Endothelial cell of umbilical vein (primary cell): ENCODE measurements around the gene KLRG1. TPM values are rescaled to one million over a fixed set of nuclear protein-coding genes. Genes with fewer than 3 reads are reported as not detected.

Source experiments
- BruUV-seq: library from RNA; stranded (reverse); fragments of 400-500 nt; replicated peaks from 2 replicates; lab custom pipeline; 2021; lab: Mats Ljungman, UMichigan
- CTCF ChIA-PET: fragments of 300-600, 350-600 bp; sonication (Branson Sonifier 250); formaldehyde crosslinking; loops from one replicate; lab custom pipeline; 2021; ENCODE audit warnings: antibody characterized with exemption, inconsistent platforms; lab: Charles Lee
- POLR2A ChIA-PET: fragments of 300-600, 350-600 bp; sonication (Branson Sonifier 250); formaldehyde crosslinking; loops from one replicate; lab custom pipeline; 2021; ENCODE audit warnings: antibody characterized with exemption, inconsistent platforms; lab: Charles Lee
- DNase-seq: peaks from one replicate; pipeline ENCODE4 v3.0.0-alpha.2; 2011; ENCODE audit warnings: low read depth, low spot score
- FAIRE-seq: peaks from 2 replicates; lab custom pipeline; 2011; peaks lifted over from hg19 to GRCh38; lab: Jason Lieb, UNC
- H2AFZ ChIP-seq: 2 replicates; pipeline ENCODE4 v1.6.0; 2012; ENCODE audit warnings: low read depth, low read length, control low read depth, inconsistent platforms
- H3K27ac ChIP-seq: 2 replicates; pipeline ENCODE4 v1.5.1; 2011; ENCODE audit warnings: low read depth, mild to moderate bottlenecking, control low read depth, low read length, moderate library complexity; ENCODE audit not compliant: insufficient read depth
- H3K27me3 ChIP-seq, 2 experiments: 2 replicates each; pipeline versions ENCODE4 v1.6.0 to v1.6.1; 2011; ENCODE audit warnings: low read length in 2 of 2, mixed read lengths in 1 of 2; ENCODE audit not compliant: control insufficient read depth in 2 of 2, insufficient read depth in 2 of 2
- H3K36me3 ChIP-seq, 2 experiments: 2 replicates in 1 of 2; 3 replicates in 1 of 2; pipeline ENCODE4 v1.5.1; 2011; ENCODE audit warnings: low read length in 2 of 2, mild to moderate bottlenecking in 1 of 2, moderate library complexity in 1 of 2; ENCODE audit not compliant: control insufficient read depth in 2 of 2, insufficient read depth in 2 of 2; ENCODE audit errors: extremely low read depth in 1 of 2
- H3K4me1 ChIP-seq: 3 replicates; pipeline ENCODE4 v1.5.1; 2011; ENCODE audit warnings: mild to moderate bottlenecking, low read length; ENCODE audit not compliant: control insufficient read depth, insufficient read depth; ENCODE audit errors: extremely low read depth
- H3K4me2 ChIP-seq: 2 replicates; pipeline ENCODE4 v1.6.1; 2011; ENCODE audit warnings: low read length, control low read depth, mixed read lengths; ENCODE audit not compliant: insufficient read depth
- H3K4me3 ChIP-seq, 3 experiments: fragments of 200-600 bp in 1 of 3; sonication (generic), shearing (Covaris generic) in 1 of 3; replicated peaks in 1 of 3; 2 replicates each; pipeline ENCODE4 v1.5.1; 2011 to 2016; ENCODE audit warnings: control low read depth in 3 of 3, low read length in 3 of 3, mild to moderate bottlenecking in 2 of 3, inconsistent platforms in 1 of 3, low read depth in 1 of 3, moderate library complexity in 1 of 3; ENCODE audit not compliant: insufficient read depth in 1 of 3
- H3K79me2 ChIP-seq: 2 replicates; pipeline ENCODE4 v1.6.0; 2012; ENCODE audit warnings: low read length, inconsistent platforms; ENCODE audit not compliant: control insufficient read depth, insufficient read depth
- H3K9ac ChIP-seq: replicated peaks from 2 replicates; pipeline ENCODE3; 2011; ENCODE audit warnings: low read length, control low read depth; ENCODE audit not compliant: insufficient read depth; ENCODE audit errors: extremely low read depth
- H3K9me1 ChIP-seq: replicated peaks from 3 replicates; pipeline ENCODE4 v1.6.0; 2011; ENCODE audit warnings: mild to moderate bottlenecking, low read length; ENCODE audit not compliant: control insufficient read depth, insufficient read depth; ENCODE audit errors: extremely low read depth
- H3K9me3 ChIP-seq: replicated peaks from 2 replicates; pipeline ENCODE4 v1.5.1; 2012; ENCODE audit warnings: low read length, inconsistent platforms; ENCODE audit not compliant: control insufficient read depth, insufficient read depth
- H4K20me1 ChIP-seq: replicated peaks from 2 replicates; pipeline ENCODE3; 2011; ENCODE audit warnings: mild to moderate bottlenecking, low read length; ENCODE audit not compliant: control insufficient read depth, insufficient read depth; ENCODE audit errors: extremely low read depth
- CTCF ChIP-seq, 2 donors: IDR thresholded peaks; 1 replicate in 1 of 2; 2 replicates in 1 of 2; pipeline ENCODE4 v1.5.1; 2011; ENCODE audit warnings: low read length in 2 of 2, mild to moderate bottlenecking in 2 of 2, moderate library complexity in 2 of 2, control low read depth in 1 of 2, inconsistent platforms in 1 of 2, low read depth in 1 of 2; ENCODE audit not compliant: insufficient read depth in 1 of 2; ENCODE audit errors: extremely low read depth in 1 of 2
- EZH2 ChIP-seq: IDR thresholded peaks from 2 replicates; pipeline ENCODE4 v1.6.1; 2012; ENCODE audit warnings: borderline replicate concordance, low read depth, mild to moderate bottlenecking, moderate library complexity, low read length, inconsistent platforms; ENCODE audit not compliant: severe bottlenecking
- FOS ChIP-seq: IDR thresholded peaks from 2 replicates; pipeline ENCODE4 v1.6.1; 2011; ENCODE audit warnings: mild to moderate bottlenecking, low read length, moderate library complexity, borderline replicate concordance; ENCODE audit not compliant: insufficient read depth
- GATA2 ChIP-seq: IDR thresholded peaks from 2 replicates; pipeline ENCODE4 v1.7.0; 2011; ENCODE audit warnings: low read depth, mild to moderate bottlenecking, moderate library complexity, mixed read lengths, low read length; ENCODE audit not compliant: insufficient read length, insufficient read depth
- JUN ChIP-seq: IDR thresholded peaks from 2 replicates; pipeline ENCODE4 v1.6.1; 2011; ENCODE audit warnings: borderline replicate concordance, low read depth; ENCODE audit not compliant: insufficient read length, insufficient read depth
- MAX ChIP-seq: IDR thresholded peaks from 2 replicates; pipeline ENCODE4 v1.6.1; 2011; ENCODE audit not compliant: insufficient read depth, insufficient read length
- MYC ChIP-seq: IDR thresholded peaks from one replicate; pipeline ENCODE4 v1.6.1; 2011; ENCODE audit warnings: mild to moderate bottlenecking, low read depth, low read length
- POLR2A ChIP-seq: IDR thresholded peaks from 2 replicates; pipeline ENCODE4 v1.6.1; 2012; ENCODE audit warnings: low read depth, mild to moderate bottlenecking, control low read depth, low read length
- POLR2AphosphoS5 ChIP-seq: IDR thresholded peaks from 2 replicates; pipeline ENCODE4 v1.6.1; 2012; ENCODE audit warnings: low read depth, mild to moderate bottlenecking, control low read depth, low read length, moderate library complexity; ENCODE audit not compliant: insufficient read depth
- dilution Hi-C: fragments of 300-500 bp; cut with MboI; formaldehyde crosslinking; loops from one replicate; pipeline ENCODE4 v1.15.0; 2019; ENCODE audit warnings: low sequenced_read_pairs; ENCODE audit not compliant: extremely low pct_ligation_motif_present
- intact Hi-C: fragments of 100-400 bp; cut with micrococcal nuclease; formaldehyde crosslinking; loops from one replicate; pipeline ENCODE4 v1.10.0; 2022
- polyA plus RNA-seq, 4 experiments: library from polyadenylated mRNA; depleted of rRNA in 3 of 4; stranded (reverse) in 3 of 4; unstranded in 1 of 4; fragments of >200 nt; gene quantifications; 2 replicates each; pipeline versions ENCODE4 v1.2.1 to v1.2.3, GENCODE V29; 2011 to 2012; ENCODE audit warnings: missing spikeins in 1 of 4
- total RNA-seq: library from RNA; stranded (reverse); gene quantifications from 2 replicates; pipeline ENCODE4 v1.2.3, GENCODE V29; 2021

Gene KLRG1
- total and polyA plus RNA-seq, 2 donors (not counting 3 experiments of a cell fraction or from before 2014, with no cell fraction given), result 4.4 to 15.9 TPM

- Histone ChIP-seq H4K20me1 (no peaks in the 10 kb centered on the region), H3K79me2 (no peaks in the 10 kb centered on the region), H3K27ac (no peak overlapping the region), H3K9ac (no peak overlapping the region), H3K4me2 (no peak overlapping the region), H3K36me3 (no peaks in the 10 kb centered on the region), H3K27me3 (no peaks in the 10 kb centered on the region), H2AFZ (no peak overlapping the region), H3K9me1 (no peaks in the 10 kb centered on the region), H3K4me1 (no peaks in the 10 kb centered on the region), H3K9me3 (no peaks in the 10 kb centered on the region), H3K4me3 (no peak overlapping the region)
- no peak for TF ChIP-seq POLR2A
- TF ChIP-seq EZH2, result no peak
- no peak for TF ChIP-seq POLR2AphosphoS5
- TF ChIP-seq MYC, result no peak
- TF ChIP-seq JUN, result no peak
- TF ChIP-seq GATA2, result no peak
- no peak for TF ChIP-seq MAX
- TF ChIP-seq CTCF (IDR thresholded peaks at IDR 0.05; ENCODE audit: extremely low read depth in 1 of 2, insufficient read depth in 1 of 2, low read depth in 1 of 2, low read length in 2 of 2), result no peak
- TF ChIP-seq FOS, result no peak
- dilution Hi-C loops, result no loop called here
- no TSS peak for BruUV-seq
- POLR2A ChIA-PET, result no interaction called here
- FAIRE-seq (no peak), DNase-seq (no peak)
- intact Hi-C loops, result no loop called here
- CTCF ChIA-PET, result interaction anchor here (0.6 kb wide), 1 partner anchor 303 kb away, joined by 3 read pairs; no protein-coding TSS in a partner anchor
Measured at GRCh38 chr12:8957561-8957960, 31.8 kb upstream of the KLRG1 start.
